Liver (tissue), 9 donors: ENCODE measurements around the gene NR2F6. TPM values are rescaled to one million over a fixed set of nuclear protein-coding genes. Genes with fewer than 3 reads are reported as not detected.

ENCODE experiments used
- DNase-seq: peaks from one replicate; pipeline ENCODE4 v3.0.0-alpha.2; 2017; ENCODE audit warnings: low spot score
- H3K27ac ChIP-seq, 2 donors: one replicate each; pipeline ENCODE4 v1.7.0; 2013; ENCODE audit warnings: inconsistent platforms in 2 of 2, low read length in 2 of 2, control low read depth in 1 of 2, low read depth in 1 of 2, mild to moderate bottlenecking in 1 of 2
- H3K27me3 ChIP-seq, 4 donors: one replicate each; pipeline versions ENCODE4 v1.6.1 to v1.7.0; 2013; ENCODE audit warnings: low read length in 3 of 4, inconsistent platforms in 1 of 4, mild to moderate bottlenecking in 1 of 4, moderate library complexity in 1 of 4; ENCODE audit not compliant: control insufficient read depth in 4 of 4, insufficient read depth in 4 of 4
- H3K36me3 ChIP-seq, 4 donors: one replicate each; pipeline versions ENCODE4 v1.6.1 to v1.7.0; 2013; ENCODE audit warnings: low read length in 3 of 4, mild to moderate bottlenecking in 3 of 4, low read depth in 1 of 4, moderate library complexity in 1 of 4; ENCODE audit not compliant: control insufficient read depth in 4 of 4, insufficient read depth in 3 of 4
- H3K4me1 ChIP-seq, 4 donors: one replicate each; pipeline versions ENCODE4 v1.6.1 to v1.7.0; 2013; ENCODE audit warnings: low read length in 3 of 4, mild to moderate bottlenecking in 3 of 4, moderate library complexity in 1 of 4; ENCODE audit not compliant: control insufficient read depth in 4 of 4, insufficient read depth in 4 of 4
- H3K4me3 ChIP-seq, 3 donors: one replicate each; pipeline versions ENCODE4 v1.6.1 to v1.7.0; 2013; ENCODE audit warnings: low read length in 3 of 3, control low read depth in 1 of 3, low read depth in 1 of 3, mild to moderate bottlenecking in 1 of 3
- H3K9ac ChIP-seq, 2 donors: one replicate each; pipeline ENCODE4 v1.7.0; 2013; ENCODE audit warnings: low read length in 2 of 2, mild to moderate bottlenecking in 2 of 2, moderate library complexity in 2 of 2, control low read depth in 1 of 2, low read depth in 1 of 2
- H3K9me3 ChIP-seq, 4 donors: one replicate each; pipeline versions ENCODE4 v1.6.1 to v1.7.0; 2013; ENCODE audit warnings: low read length in 3 of 4; ENCODE audit not compliant: control insufficient read depth in 4 of 4
- EGR1 ChIP-seq, 2 donors: IDR thresholded peaks; 2 replicates each; pipeline ENCODE4 v1.6.1; 2016 to 2018; ENCODE audit warnings: antibody characterized with exemption in 2 of 2, low read depth in 2 of 2
- FOXA1 ChIP-seq: IDR thresholded peaks from 2 replicates; pipeline ENCODE4 v1.6.1; 2016; ENCODE audit warnings: antibody characterized with exemption
- FOXA2 ChIP-seq: IDR thresholded peaks from 2 replicates; pipeline ENCODE4 v1.6.1; 2016; ENCODE audit warnings: antibody characterized with exemption
- GABPA ChIP-seq, 2 donors: IDR thresholded peaks in 1 of 2; conservative IDR thresholded peaks in 1 of 2; 2 replicates each; pipeline ENCODE4 v1.6.1; 2016; ENCODE audit warnings: antibody characterized with exemption in 2 of 2, mild to moderate bottlenecking in 1 of 2, moderate library complexity in 1 of 2
- HNF4A ChIP-seq, 2 donors: conservative IDR thresholded peaks; 2 replicates each; pipeline ENCODE4 v1.6.1; 2016; ENCODE audit warnings: antibody characterized with exemption in 2 of 2, mild to moderate bottlenecking in 2 of 2
- HNF4G ChIP-seq: IDR thresholded peaks from 2 replicates; pipeline ENCODE4 v1.6.1; 2016; ENCODE audit warnings: antibody characterized with exemption
- JUND ChIP-seq, 2 donors: IDR thresholded peaks; 2 replicates each; pipeline ENCODE4 v1.6.1; 2016; ENCODE audit warnings: antibody characterized with exemption in 2 of 2
- MAX ChIP-seq: IDR thresholded peaks from 2 replicates; pipeline ENCODE4 v1.6.1; 2016; ENCODE audit warnings: antibody characterized with exemption
- NR2F2 ChIP-seq: IDR thresholded peaks from 2 replicates; pipeline ENCODE4 v1.6.1; 2016; ENCODE audit warnings: antibody characterized with exemption
- RAD21 ChIP-seq, 2 donors: IDR thresholded peaks; 2 replicates each; pipeline ENCODE4 v1.6.1; 2016; ENCODE audit warnings: antibody characterized with exemption in 2 of 2, mild to moderate bottlenecking in 2 of 2
- RXRA ChIP-seq, 2 donors: IDR thresholded peaks; 2 replicates each; pipeline ENCODE4 v1.6.1; 2017 to 2018; ENCODE audit warnings: antibody characterized with exemption in 2 of 2, mild to moderate bottlenecking in 1 of 2
- SP1 ChIP-seq: IDR thresholded peaks from 2 replicates; pipeline ENCODE4 v1.6.1; 2018; ENCODE audit warnings: antibody characterized with exemption, mild to moderate bottlenecking
- TAF1 ChIP-seq: conservative IDR thresholded peaks from 2 replicates; pipeline ENCODE4 v1.6.1; 2016; ENCODE audit warnings: antibody characterized with exemption, mild to moderate bottlenecking
- YY1 ChIP-seq: IDR thresholded peaks from 2 replicates; pipeline ENCODE4 v1.6.1; 2016; ENCODE audit warnings: antibody characterized with exemption, mild to moderate bottlenecking
- ZBTB33 ChIP-seq: IDR thresholded peaks from 2 replicates; pipeline ENCODE4 v1.6.1; 2016; ENCODE audit warnings: antibody characterized with exemption
- WGBS: extraction: QIAGEN DNeasy Blood & Tissue Kit; methylation state at CpG from one replicate; pipeline ENCODE4 v1.1.7; 2013; 5-methylcytosine and 5-hydroxymethylcytosine counted together
- polyA plus RNA-seq, 2 donors: library from polyadenylated mRNA; stranded (reverse) in 1 of 2; unstranded in 1 of 2; fragments of 200-250 nt in 1 of 2; fragments of >200 nt in 1 of 2; fragmentation: Nextera tagmentation in 1 of 2; extraction: Ambion mirVana in 1 of 2; gene quantifications; one replicate each; pipeline versions ENCODE4 v1.2.1 to v1.2.3, GENCODE V29; 2013 to 2015
- total RNA-seq, 2 donors: library from RNA; depleted of rRNA; stranded (reverse); fragments of >200 nt; gene quantifications; one replicate each; pipeline ENCODE4 v1.2.3, GENCODE V29; 2014
- TF ChIP-seq, protein P1 (sequence below): fragments of 150-350 bp; IDR thresholded peaks from 2 replicates; pipeline ENCODE4 v1.5.1; 2017; ENCODE audit warnings: improper control_type of control experiment, low read depth, low read length; ENCODE audit not compliant: missing input control
- TF ChIP-seq, protein P2 (sequence below): IDR thresholded peaks from 2 replicates; pipeline ENCODE4 v1.6.1; 2016; ENCODE audit warnings: antibody characterized with exemption, mild to moderate bottlenecking
- TF ChIP-seq, protein P3 (sequence below): IDR thresholded peaks from 2 replicates; pipeline ENCODE4 v1.6.1; 2016; ENCODE audit warnings: antibody characterized with exemption
- donor health status: healthy.
- donor health status: healthy.
- donor health status: healthy.
- donor health status: healthy.
- donor health status: healthy.

NR2F6 gene
- total and polyA plus RNA-seq, 4 donors: 30.5 to 86.1 (median 52.6) TPM

DNA sequence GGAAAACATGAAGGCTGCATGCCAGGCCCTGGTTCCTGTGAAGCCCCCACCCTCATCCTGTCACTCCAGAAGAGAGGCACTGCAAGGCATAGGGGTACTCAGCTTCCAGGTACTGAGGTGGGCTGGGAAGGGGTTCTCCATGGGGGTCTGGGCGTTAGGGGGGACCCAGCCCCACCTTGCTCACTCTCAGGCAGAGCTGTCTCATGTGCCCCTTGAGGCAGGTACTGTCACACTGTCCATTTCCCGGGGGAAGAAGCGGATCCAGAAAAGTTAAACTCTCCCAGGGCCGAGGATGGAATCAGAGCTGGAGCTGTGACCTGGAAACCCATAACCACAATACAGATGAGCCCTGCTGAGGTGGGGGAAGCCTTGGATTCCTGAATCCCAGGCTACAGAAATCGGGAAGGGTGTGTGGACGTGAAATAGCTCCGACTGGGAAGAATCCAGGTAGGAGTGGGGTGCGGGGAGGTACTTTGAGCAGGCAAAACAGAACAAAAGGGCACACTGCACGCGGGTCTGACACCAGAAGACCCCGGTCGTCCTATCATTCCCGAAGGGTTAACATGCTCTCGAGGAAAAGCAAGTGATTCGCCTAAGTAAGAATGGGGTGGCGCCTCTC, 31.1 kb downstream of the NR2F6 start:
- Histone ChIP-seq H3K27ac (peak overlapping the region; percentile 97), H3K4me3 (peak overlapping the region; percentile 61 to 92 (median 66)), H3K9ac (peak overlapping the region; percentile 2 to 64), H3K27me3 (no peaks in the 10 kb centered on the region), H3K4me1 (peaks cover 0 to 15% (median 12%) of the 10 kb centered on the region in 4 donors), H3K36me3 (peaks cover 6 to 35% (median 11%) of the 10 kb centered on the region in 4 donors), H3K9me3 (no peaks in the 10 kb centered on the region)
- no peak for DNase-seq
- TF ChIP-seq ZBTB33 (no peak), MAX (no peak), GABPA (IDR thresholded peaks at IDR 0.05 in 1 of 2, conservative IDR thresholded peaks at IDR 0.05 in 1 of 2) (no peak), EGR1 (IDR thresholded peaks at IDR 0.05; ENCODE audit: low read depth in 2 of 2) (no peak), NR2F2 (no peak), YY1 (no peak), SP1 (no peak), RAD21 (IDR thresholded peaks at IDR 0.05) (no peak), FOXA2 (no peak), HNF4G (no peak), FOXA1 (no peak), RXRA (IDR thresholded peaks at IDR 0.05) (no peak), HNF4A (conservative IDR thresholded peaks at IDR 0.05) (no peak), TAF1 (no peak), JUND (IDR thresholded peaks at IDR 0.05) (no peak)
- TF ChIP-seq, protein P1, sequence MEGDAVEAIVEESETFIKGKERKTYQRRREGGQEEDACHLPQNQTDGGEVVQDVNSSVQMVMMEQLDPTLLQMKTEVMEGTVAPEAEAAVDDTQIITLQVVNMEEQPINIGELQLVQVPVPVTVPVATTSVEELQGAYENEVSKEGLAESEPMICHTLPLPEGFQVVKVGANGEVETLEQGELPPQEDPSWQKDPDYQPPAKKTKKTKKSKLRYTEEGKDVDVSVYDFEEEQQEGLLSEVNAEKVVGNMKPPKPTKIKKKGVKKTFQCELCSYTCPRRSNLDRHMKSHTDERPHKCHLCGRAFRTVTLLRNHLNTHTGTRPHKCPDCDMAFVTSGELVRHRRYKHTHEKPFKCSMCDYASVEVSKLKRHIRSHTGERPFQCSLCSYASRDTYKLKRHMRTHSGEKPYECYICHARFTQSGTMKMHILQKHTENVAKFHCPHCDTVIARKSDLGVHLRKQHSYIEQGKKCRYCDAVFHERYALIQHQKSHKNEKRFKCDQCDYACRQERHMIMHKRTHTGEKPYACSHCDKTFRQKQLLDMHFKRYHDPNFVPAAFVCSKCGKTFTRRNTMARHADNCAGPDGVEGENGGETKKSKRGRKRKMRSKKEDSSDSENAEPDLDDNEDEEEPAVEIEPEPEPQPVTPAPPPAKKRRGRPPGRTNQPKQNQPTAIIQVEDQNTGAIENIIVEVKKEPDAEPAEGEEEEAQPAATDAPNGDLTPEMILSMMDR: no peak
- TF ChIP-seq, protein P2, sequence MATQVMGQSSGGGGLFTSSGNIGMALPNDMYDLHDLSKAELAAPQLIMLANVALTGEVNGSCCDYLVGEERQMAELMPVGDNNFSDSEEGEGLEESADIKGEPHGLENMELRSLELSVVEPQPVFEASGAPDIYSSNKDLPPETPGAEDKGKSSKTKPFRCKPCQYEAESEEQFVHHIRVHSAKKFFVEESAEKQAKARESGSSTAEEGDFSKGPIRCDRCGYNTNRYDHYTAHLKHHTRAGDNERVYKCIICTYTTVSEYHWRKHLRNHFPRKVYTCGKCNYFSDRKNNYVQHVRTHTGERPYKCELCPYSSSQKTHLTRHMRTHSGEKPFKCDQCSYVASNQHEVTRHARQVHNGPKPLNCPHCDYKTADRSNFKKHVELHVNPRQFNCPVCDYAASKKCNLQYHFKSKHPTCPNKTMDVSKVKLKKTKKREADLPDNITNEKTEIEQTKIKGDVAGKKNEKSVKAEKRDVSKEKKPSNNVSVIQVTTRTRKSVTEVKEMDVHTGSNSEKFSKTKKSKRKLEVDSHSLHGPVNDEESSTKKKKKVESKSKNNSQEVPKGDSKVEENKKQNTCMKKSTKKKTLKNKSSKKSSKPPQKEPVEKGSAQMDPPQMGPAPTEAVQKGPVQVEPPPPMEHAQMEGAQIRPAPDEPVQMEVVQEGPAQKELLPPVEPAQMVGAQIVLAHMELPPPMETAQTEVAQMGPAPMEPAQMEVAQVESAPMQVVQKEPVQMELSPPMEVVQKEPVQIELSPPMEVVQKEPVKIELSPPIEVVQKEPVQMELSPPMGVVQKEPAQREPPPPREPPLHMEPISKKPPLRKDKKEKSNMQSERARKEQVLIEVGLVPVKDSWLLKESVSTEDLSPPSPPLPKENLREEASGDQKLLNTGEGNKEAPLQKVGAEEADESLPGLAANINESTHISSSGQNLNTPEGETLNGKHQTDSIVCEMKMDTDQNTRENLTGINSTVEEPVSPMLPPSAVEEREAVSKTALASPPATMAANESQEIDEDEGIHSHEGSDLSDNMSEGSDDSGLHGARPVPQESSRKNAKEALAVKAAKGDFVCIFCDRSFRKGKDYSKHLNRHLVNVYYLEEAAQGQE: no peak
- TF ChIP-seq, protein P3, sequence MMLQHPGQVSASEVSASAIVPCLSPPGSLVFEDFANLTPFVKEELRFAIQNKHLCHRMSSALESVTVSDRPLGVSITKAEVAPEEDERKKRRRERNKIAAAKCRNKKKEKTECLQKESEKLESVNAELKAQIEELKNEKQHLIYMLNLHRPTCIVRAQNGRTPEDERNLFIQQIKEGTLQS: no peak
- 33% methylated on average over 16 of the region's 16 CpGs for WGBS
